KMS-11 (cell line): ENCODE data around the gene ANKRD33B.

Experiments used
- H2AFZ ChIP-seq: fragments of 200-600 bp; sonication (generic); 2 replicates; pipeline ENCODE4 v1.6.1; 2016; ENCODE audit warnings: antibody characterized with exemption, mixed run types, low read depth
- H3K27ac ChIP-seq: fragments of 200-600 bp; sonication (generic); 2 replicates; pipeline ENCODE4 v1.6.1; 2016; ENCODE audit warnings: mild to moderate bottlenecking, mixed run types
- H3K27me3 ChIP-seq: fragments of 200-600 bp; sonication (generic); 2 replicates; pipeline ENCODE4 v1.6.1; 2017; ENCODE audit warnings: mild to moderate bottlenecking, low read depth, mixed run types, moderate library complexity; ENCODE audit not compliant: insufficient read depth
- H3K36me3 ChIP-seq: fragments of 200-600 bp; sonication (generic); 2 replicates; pipeline ENCODE4 v1.6.1; 2017; ENCODE audit warnings: mild to moderate bottlenecking, mixed run types; ENCODE audit not compliant: insufficient read depth
- H3K4me1 ChIP-seq: fragments of 200-600 bp; sonication (generic); 2 replicates; pipeline ENCODE4 v1.6.1; 2016; ENCODE audit warnings: mild to moderate bottlenecking, low read depth, mixed run types; ENCODE audit not compliant: poor library complexity, severe bottlenecking
- H3K4me2 ChIP-seq: fragments of 200-600 bp; sonication (generic); 2 replicates; pipeline ENCODE4 v1.7.0; 2016; ENCODE audit warnings: mild to moderate bottlenecking, mixed run types
- H3K4me3 ChIP-seq: fragments of 200-600 bp; sonication (generic); IDR thresholded peaks from 2 replicates; pipeline ENCODE4 v1.6.1; 2017; ENCODE audit warnings: low read depth, low read length, mixed read lengths; ENCODE audit not compliant: insufficient read depth
- H3K79me2 ChIP-seq: fragments of 200-600 bp; sonication (generic); 2 replicates; pipeline ENCODE4 v1.6.1; 2016; ENCODE audit warnings: low read depth, mixed run types; ENCODE audit not compliant: insufficient read depth
- H3K9ac ChIP-seq: fragments of 200-600 bp; sonication (generic); 2 replicates; pipeline ENCODE4 v1.6.1; 2016; ENCODE audit warnings: mild to moderate bottlenecking, mixed run types
- H4K20me1 ChIP-seq: fragments of 200-600 bp; sonication (generic); 2 replicates; pipeline ENCODE4 v1.6.1; 2016; ENCODE audit warnings: mild to moderate bottlenecking, mixed run types; ENCODE audit not compliant: insufficient read depth
- CTCF ChIP-seq: fragments of 200-600 bp; sonication (generic); conservative IDR thresholded peaks from 2 replicates; pipeline ENCODE4 v1.6.1; 2017; ENCODE audit warnings: low read depth, mild to moderate bottlenecking, antibody characterized with exemption, low read length, moderate library complexity, mixed read lengths

The ANKRD33B gene

GRCh38 chr5:10593531-10594181 is 29.8 kb downstream of the ANKRD33B start:
- Histone ChIP-seq H3K4me2 (peak overlapping the region; percentile 92; the same call in 1 of the 2 replicates), H3K27me3 (no peaks in the 10 kb centered on the region), H4K20me1 (no peaks in the 10 kb centered on the region), H3K36me3 (no peaks in the 10 kb centered on the region), H2AFZ (no peak overlapping the region), H3K9ac (no peak overlapping the region), H3K79me2 (no peaks in the 10 kb centered on the region), H3K4me3 (no peak overlapping the region), H3K4me1 (peaks cover 84% of the 10 kb centered on the region), H3K27ac (no peak overlapping the region)
- TF ChIP-seq CTCF, result no peak

DNA sequence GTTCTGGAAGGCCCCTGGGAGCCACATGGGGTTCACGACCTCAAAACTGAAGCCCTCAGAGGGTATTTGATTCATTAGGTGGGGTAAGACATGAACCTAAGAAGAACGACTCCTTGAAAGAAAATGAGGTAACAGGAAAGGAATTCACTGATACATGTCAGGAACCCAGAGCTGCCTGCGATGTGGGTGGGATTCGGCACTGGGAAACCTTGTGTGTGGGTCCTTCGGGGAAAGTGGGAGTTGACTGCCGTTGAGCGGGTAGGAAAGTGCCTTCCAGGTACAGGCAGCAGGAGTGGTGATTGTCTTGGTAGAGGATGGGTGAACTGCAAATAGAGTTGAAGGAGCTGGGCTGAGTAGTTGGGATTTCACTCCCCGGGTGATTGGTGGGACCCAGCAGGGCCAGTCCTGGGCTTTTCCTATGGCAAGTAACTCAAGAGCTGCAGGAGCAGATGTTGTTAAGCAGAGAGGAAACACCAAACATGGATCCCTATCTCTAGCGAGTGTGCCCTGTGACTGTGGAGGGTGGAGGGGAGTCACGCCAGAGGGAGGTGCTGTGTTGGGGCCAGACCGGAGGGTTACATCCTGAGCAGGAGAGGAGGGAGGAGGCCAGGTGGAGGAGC is 30.8 kb downstream of the ANKRD33B start:
- H3K4me1 ChIP-seq, result peaks cover 95% of the 10 kb centered on the region
- H3K79me2 ChIP-seq, result peaks cover 10% of the 10 kb centered on the region; the same call in 1 of the 2 replicates
- no peak overlapping the region for H3K27ac ChIP-seq
- no peaks in the 10 kb centered on the region for H3K27me3 ChIP-seq
- no peak overlapping the region for H2AFZ ChIP-seq
- H3K4me3 ChIP-seq, result no peak overlapping the region
- H3K9ac ChIP-seq, result no peak overlapping the region
- peak overlapping the region; percentile 55; the same call in 1 of the 2 replicates for H3K4me2 ChIP-seq
- TF ChIP-seq CTCF, result no peak
- H3K36me3 ChIP-seq, result no peaks in the 10 kb centered on the region
- H4K20me1 ChIP-seq, result no peaks in the 10 kb centered on the region

DNA sequence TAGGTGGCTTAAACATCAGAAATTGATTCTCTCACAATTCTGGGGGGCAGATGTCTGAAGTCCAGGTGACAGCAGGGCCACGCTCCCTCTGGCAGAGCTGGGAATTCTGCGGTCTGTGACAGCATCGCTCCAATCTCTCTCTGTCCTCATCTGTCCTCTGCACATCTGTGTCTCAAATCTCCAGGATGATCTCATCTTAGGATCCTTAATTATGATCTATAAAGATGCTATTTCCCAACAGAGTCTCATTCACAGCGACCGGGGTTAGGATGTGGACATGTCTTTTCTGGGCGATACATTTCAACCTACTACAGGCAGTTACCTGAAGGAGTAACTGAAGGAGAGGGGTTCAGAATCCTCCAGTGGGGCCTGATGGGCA is 31.4 kb downstream of the ANKRD33B start:
- Histone ChIP-seq H3K4me3 (no peak overlapping the region), H3K9ac (no peak overlapping the region; the same call in 1 of the 2 replicates), H3K4me1 (peaks cover 100% of the 10 kb centered on the region), H2AFZ (0 out of 2 replicates have a peak overlapping the region, but pooled peaks have one; percentile 25), H3K27me3 (no peaks in the 10 kb centered on the region), H3K4me2 (peak overlapping the region; percentile 55), H3K36me3 (no peaks in the 10 kb centered on the region), H3K27ac (peak overlapping the region; percentile 63), H3K79me2 (peaks cover 13% of the 10 kb centered on the region; the same call in 1 of the 2 replicates), H4K20me1 (no peaks in the 10 kb centered on the region)
- TF ChIP-seq CTCF, result no peak

DNA sequence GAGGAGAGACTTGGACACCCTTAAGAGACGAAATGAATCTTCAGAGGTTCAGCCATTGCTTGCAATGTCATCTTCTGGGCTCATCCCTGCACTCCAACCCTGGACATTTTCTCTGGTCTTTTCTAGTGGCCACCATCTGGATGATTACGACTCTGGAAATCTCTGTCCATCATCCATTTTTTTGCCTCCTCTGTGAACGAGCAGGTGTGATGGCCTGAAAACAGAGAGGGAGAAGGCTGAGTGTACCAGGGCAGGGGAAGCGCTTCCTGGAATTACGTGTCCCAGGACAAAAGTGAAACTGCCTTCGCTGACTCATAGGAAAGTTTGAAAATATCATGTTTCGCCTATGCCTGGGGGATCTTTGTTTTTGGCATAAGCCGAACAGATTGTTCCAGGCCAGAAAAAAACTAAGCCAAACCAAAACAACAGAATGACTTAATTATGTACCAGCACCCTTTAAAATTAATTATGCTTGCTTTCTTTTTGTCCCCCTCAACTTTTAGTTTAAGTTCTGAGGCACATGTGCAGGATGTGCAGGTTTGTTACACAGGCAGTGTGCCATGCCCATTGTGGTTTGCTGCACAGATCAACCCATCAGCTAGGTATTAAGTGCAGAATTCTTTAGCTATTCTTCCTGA is 31.9 kb downstream of the ANKRD33B start:
- Histone ChIP-seq H3K27ac (peak overlapping the region; percentile 63), H3K4me2 (peak overlapping the region; percentile 55), H3K27me3 (no peaks in the 10 kb centered on the region), H4K20me1 (no peaks in the 10 kb centered on the region), H3K36me3 (no peaks in the 10 kb centered on the region), H3K9ac (no peak overlapping the region; the same call in 1 of the 2 replicates), H3K4me3 (no peak overlapping the region), H3K4me1 (peaks cover 100% of the 10 kb centered on the region), H2AFZ (peak overlapping the region; percentile 25; the same call in 1 of the 2 replicates), H3K79me2 (peaks cover 13% of the 10 kb centered on the region; the same call in 1 of the 2 replicates)
- no peak for TF ChIP-seq CTCF
